Measurements from ENCODE around the gene QTRT2.

- no peak for TF ChIP-seq POLR2A (IDR thresholded peaks at IDR 0.05; ENCODE audit: control extremely low read depth in 1 of 2, low read depth in 2 of 2, low read length in 2 of 2)
- TF ChIP-seq RFX5 (IDR thresholded peaks at IDR 0.05; ENCODE audit: borderline replicate concordance, low read depth, low read length): no peak
- TF ChIP-seq CTCF (IDR thresholded peaks at IDR 0.05; ENCODE audit: control extremely low read depth in 1 of 3, insufficient read depth in 1 of 3, low read depth in 1 of 3, low read length in 3 of 3): no peak
- no peak for TF ChIP-seq TAF1 (IDR thresholded peaks at IDR 0.05; ENCODE audit: low read depth, low read length)
- no peak for TF ChIP-seq POLR2AphosphoS5 (IDR thresholded peaks at IDR 0.05; ENCODE audit: low read depth, low read length)
- no peak for TF ChIP-seq CHD1 (IDR thresholded peaks at IDR 0.05; ENCODE audit: low read depth, low read length)
- no peak for TF ChIP-seq CEBPB (IDR thresholded peaks at IDR 0.05; ENCODE audit: low read depth, low read length)
- no peak for TF ChIP-seq RAD21 (IDR thresholded peaks at IDR 0.05 in 1 of 2, conservative IDR thresholded peaks at IDR 0.05 in 1 of 2; ENCODE audit: low read depth in 2 of 2, low read length in 2 of 2)
- no peak for TF ChIP-seq EZH2 (IDR thresholded peaks at IDR 0.05; ENCODE audit: low read depth, low read length, severe bottlenecking)
- no peak for TF ChIP-seq NRF1 (IDR thresholded peaks at IDR 0.05; ENCODE audit: low read depth, low read length)
- TF ChIP-seq ZNF274 (IDR thresholded peaks at IDR 0.05; ENCODE audit: borderline replicate concordance, extremely low read depth, low read length): no peak
- no peak for TF ChIP-seq KDM5A (IDR thresholded peaks at IDR 0.05; ENCODE audit: low read length)
These were observed 26.6 kb downstream of the QTRT2 start for GRCh38 chr3:114083112-114083511.

Measured in H1 (cell line).